A549 (cell line): ENCODE measurements around the gene FZD4. TPM values are rescaled to one million over a fixed set of nuclear protein-coding genes. Genes with fewer than 3 reads are reported as not detected.

Experiments used
- ATAC-seq, 2 experiments: fragments of 200-7000 bp in 1 of 2; fragments of >200 bp in 1 of 2; cut with Nextera tagmentation in 1 of 2; cut with Tn5 transposase in 1 of 2; 3 replicates each; pipeline versions ENCODE4 v1.8.0 to v1.9.1; 2018 to 2020; ENCODE audit warnings: mild to moderate bottlenecking in 1 of 2, moderate library complexity in 1 of 2
- CTCF ChIA-PET: fragments of 300-600 bp; sonication (Branson Sonifier 250); formaldehyde crosslinking; extraction: SDS; loops from one replicate; lab custom pipeline; 2021; ENCODE audit warnings: antibody characterized with exemption, inconsistent platforms; lab: Yijun Ruan, JAX
- POLR2A ChIA-PET: fragments of 350-600 bp; formaldehyde crosslinking; extraction: SDS; loops from one replicate; lab custom pipeline; 2021; ENCODE audit warnings: antibody characterized with exemption, inconsistent platforms; lab: Yijun Ruan, JAX
- DNase-seq, 2 experiments: peaks; one replicate each; pipeline versions ENCODE4 v3.0.0 to v3.0.0-alpha.2; 2011 to 2016; ENCODE audit warnings: low read depth in 1 of 2, low spot score in 1 of 2
- FAIRE-seq: peaks from 2 replicates; lab custom pipeline; 2011; peaks lifted over from hg19 to GRCh38; lab: Jason Lieb, UNC
- H3K27ac ChIP-seq, 2 experiments: fragments of >200 bp; sonication (Bioruptor Twin); formaldehyde crosslinking; 3 replicates each; pipeline ENCODE4 v1.5.1; 2016 to 2017
- H3K4me1 ChIP-seq: fragments of >200 bp; sonication (Bioruptor Twin); formaldehyde crosslinking; 3 replicates; pipeline ENCODE4 v1.6.1; 2016
- H3K4me2 ChIP-seq: fragments of >200 bp; sonication (Bioruptor Twin); formaldehyde crosslinking; 3 replicates; pipeline ENCODE4 v1.6.1; 2016
- H3K4me3 ChIP-seq: fragments of >200 bp; sonication (Bioruptor Twin); formaldehyde crosslinking; 3 replicates; pipeline ENCODE4 v1.5.1; 2016
- H3K9me3 ChIP-seq: fragments of >200 bp; sonication (Bioruptor Twin); formaldehyde crosslinking; 3 replicates; pipeline ENCODE4 v1.6.1; 2016
- BHLHE40 ChIP-seq: IDR thresholded peaks from 2 replicates; pipeline ENCODE4 v1.6.1; 2012; ENCODE audit warnings: low read depth, low read length, inconsistent platforms
- CBX2 ChIP-seq: fragments of 200-600 bp; sonication (generic); IDR thresholded peaks from 2 replicates; pipeline ENCODE4 v1.6.1; 2016; ENCODE audit warnings: low read depth, mild to moderate bottlenecking, borderline replicate concordance
- CBX8 ChIP-seq: fragments of 200-600 bp; sonication (generic); IDR thresholded peaks from 2 replicates; pipeline ENCODE4 v1.6.1; 2016
- ESRRA ChIP-seq: fragments of 150-350 bp; IDR thresholded peaks from 2 replicates; pipeline ENCODE4 v1.6.1; 2014; ENCODE audit warnings: mild to moderate bottlenecking, low read length, borderline replicate concordance
- HDAC2 ChIP-seq: fragments of 200-600 bp; sonication (generic); IDR thresholded peaks from 2 replicates; pipeline ENCODE4 v1.6.1; 2016
- HES2 ChIP-seq: fragments of >200 bp; sonication (Bioruptor Twin); formaldehyde crosslinking; IDR thresholded peaks from 2 replicates; pipeline ENCODE4 v1.6.1; 2016
- HEYL ChIP-seq: fragments of 250-450 bp; sonication (Bioruptor Pico); IDR thresholded peaks from 2 replicates; pipeline ENCODE4 v1.8.0; 2021; ENCODE audit warnings: mild to moderate bottlenecking, moderate library complexity
- HOXB13 ChIP-seq: fragments of 250-450 bp; sonication (Bioruptor Pico); IDR thresholded peaks from 2 replicates; pipeline ENCODE4 v1.5.0; 2020; ENCODE audit warnings: low read depth, mild to moderate bottlenecking, moderate library complexity
- MAFK ChIP-seq: fragments of 450-650 bp; IDR thresholded peaks from 2 replicates; pipeline ENCODE4 v1.6.1; 2014; ENCODE audit not compliant: partially characterized antibody
- MAX ChIP-seq: IDR thresholded peaks from 2 replicates; pipeline ENCODE4 v1.6.1; 2012
- MYC ChIP-seq: IDR thresholded peaks from 2 replicates; pipeline ENCODE4 v1.6.1; 2012; ENCODE audit warnings: mild to moderate bottlenecking, inconsistent platforms, low read length, improper control_type of control experiment, borderline replicate concordance
- NR3C1 ChIP-seq: fragments of >200 bp; sonication (Bioruptor Twin); formaldehyde crosslinking; IDR thresholded peaks from 3 replicates; pipeline ENCODE4 v1.6.1; 2017
- POLR2A ChIP-seq: IDR thresholded peaks from 2 replicates; pipeline ENCODE4 v1.6.1; 2012; ENCODE audit warnings: mild to moderate bottlenecking, low read length
- POLR2AphosphoS2 ChIP-seq: conservative IDR thresholded peaks from 2 replicates; pipeline ENCODE4 v1.6.1; 2012; ENCODE audit warnings: low read length, improper control_type of control experiment, inconsistent platforms
- RAD21 ChIP-seq, 2 experiments: fragments of >200 bp in 1 of 2; sonication (Bioruptor Twin) in 1 of 2; formaldehyde crosslinking in 1 of 2; IDR thresholded peaks in 1 of 2; conservative IDR thresholded peaks in 1 of 2; 2 replicates in 1 of 2; 3 replicates in 1 of 2; pipeline ENCODE4 v1.6.1; 2012 to 2018; ENCODE audit warnings: inconsistent platforms in 1 of 2
- RCOR1 ChIP-seq: fragments of 150-350 bp; IDR thresholded peaks from 2 replicates; pipeline ENCODE4 v1.6.1; 2014; ENCODE audit warnings: antibody characterized with exemption, low read length, low read depth
- RNF2 ChIP-seq: fragments of 200-600 bp; sonication (generic); IDR thresholded peaks from 2 replicates; pipeline ENCODE4 v1.6.1; 2016; ENCODE audit warnings: low read depth, mild to moderate bottlenecking, antibody characterized with exemption, moderate library complexity, borderline replicate concordance
- SREBF2 ChIP-seq: fragments of 450-650 bp; IDR thresholded peaks from 2 replicates; pipeline ENCODE4 v1.6.1; 2014; ENCODE audit warnings: mild to moderate bottlenecking, moderate library complexity
- TFCP2L1 ChIP-seq: fragments of 250-450 bp; sonication (Bioruptor Pico); IDR thresholded peaks from 2 replicates; pipeline ENCODE4 v1.5.0; 2021; ENCODE audit warnings: mild to moderate bottlenecking
- ZFP36 ChIP-seq: fragments of 450-650 bp; IDR thresholded peaks from 2 replicates; pipeline ENCODE4 v1.6.1; 2014; ENCODE audit warnings: borderline replicate concordance; ENCODE audit not compliant: partially characterized antibody
- WGBS: methylation state at CpG from one replicate; pipeline ENCODE4 v1.1.6; 2017; ENCODE audit errors: missing lambda C conversion rate; 5-methylcytosine and 5-hydroxymethylcytosine counted together
- polyA plus RNA-seq, 4 experiments: library from polyadenylated mRNA; depleted of rRNA in 3 of 4; stranded (reverse); fragments of >200 nt; fragmentation: RNase III in 1 of 4; extraction: RNeasy Plus Mini Kit Qiagen cat#74134 plus additional on column Dnase treatment in 1 of 4; gene quantifications; 2 replicates in 3 of 4; 3 replicates in 1 of 4; pipeline ENCODE4 v1.2.3, GENCODE V29; 2011 to 2017
- TF ChIP-seq, protein P1 (sequence below): fragments of 200-600 bp; sonication (generic); IDR thresholded peaks from 2 replicates; pipeline ENCODE4 v1.6.1; 2016; ENCODE audit warnings: antibody characterized with exemption, mild to moderate bottlenecking, moderate library complexity
- TF ChIP-seq, protein P2 (sequence below): fragments of 450-650 bp; IDR thresholded peaks from 2 replicates; pipeline ENCODE4 v1.6.1; 2014; ENCODE audit warnings: antibody characterized with exemption
- TF ChIP-seq, protein P3 (sequence below): IDR thresholded peaks from 2 replicates; pipeline ENCODE4 v1.6.1; 2012; ENCODE audit warnings: low read depth, borderline replicate concordance
- TF ChIP-seq, protein P4 (sequence below): fragments of 250-450 bp; sonication (Bioruptor Pico); IDR thresholded peaks from 2 replicates; pipeline ENCODE4 v1.5.0; 2021; ENCODE audit warnings: mild to moderate bottlenecking, moderate library complexity, borderline replicate concordance
- TF ChIP-seq, protein P5 (sequence below): fragments of 150-350 bp; IDR thresholded peaks from 2 replicates; pipeline ENCODE4 v1.6.1; 2014; ENCODE audit warnings: low read depth, mild to moderate bottlenecking, low read length

Gene FZD4
- polyA plus RNA-seq, 2 of the 4 experiments (the other 2 are of a cell fraction): 0.67 to 0.90 TPM

DNA sequence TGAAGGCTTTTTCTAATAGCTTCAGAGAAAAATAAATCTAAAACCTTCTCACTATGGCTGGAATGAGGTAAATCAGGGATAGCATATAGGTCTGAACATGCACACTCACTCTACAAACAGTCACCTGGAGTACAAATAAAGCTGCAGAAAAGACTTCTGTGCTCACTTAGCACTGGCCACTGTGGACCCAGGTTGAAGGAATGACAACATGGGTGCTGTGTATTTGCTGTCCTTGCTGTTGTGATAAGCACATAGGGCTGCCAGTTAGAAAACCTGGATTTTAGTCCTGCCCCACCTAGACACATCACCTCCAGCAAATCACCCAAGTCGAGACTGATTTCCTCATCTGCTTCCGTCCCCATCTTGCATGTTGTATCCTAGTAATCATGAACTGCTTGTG lies 51.2 kb downstream of the FZD4 start (continued):
- no peak for TF ChIP-seq MAX
- TF ChIP-seq, protein P1, sequence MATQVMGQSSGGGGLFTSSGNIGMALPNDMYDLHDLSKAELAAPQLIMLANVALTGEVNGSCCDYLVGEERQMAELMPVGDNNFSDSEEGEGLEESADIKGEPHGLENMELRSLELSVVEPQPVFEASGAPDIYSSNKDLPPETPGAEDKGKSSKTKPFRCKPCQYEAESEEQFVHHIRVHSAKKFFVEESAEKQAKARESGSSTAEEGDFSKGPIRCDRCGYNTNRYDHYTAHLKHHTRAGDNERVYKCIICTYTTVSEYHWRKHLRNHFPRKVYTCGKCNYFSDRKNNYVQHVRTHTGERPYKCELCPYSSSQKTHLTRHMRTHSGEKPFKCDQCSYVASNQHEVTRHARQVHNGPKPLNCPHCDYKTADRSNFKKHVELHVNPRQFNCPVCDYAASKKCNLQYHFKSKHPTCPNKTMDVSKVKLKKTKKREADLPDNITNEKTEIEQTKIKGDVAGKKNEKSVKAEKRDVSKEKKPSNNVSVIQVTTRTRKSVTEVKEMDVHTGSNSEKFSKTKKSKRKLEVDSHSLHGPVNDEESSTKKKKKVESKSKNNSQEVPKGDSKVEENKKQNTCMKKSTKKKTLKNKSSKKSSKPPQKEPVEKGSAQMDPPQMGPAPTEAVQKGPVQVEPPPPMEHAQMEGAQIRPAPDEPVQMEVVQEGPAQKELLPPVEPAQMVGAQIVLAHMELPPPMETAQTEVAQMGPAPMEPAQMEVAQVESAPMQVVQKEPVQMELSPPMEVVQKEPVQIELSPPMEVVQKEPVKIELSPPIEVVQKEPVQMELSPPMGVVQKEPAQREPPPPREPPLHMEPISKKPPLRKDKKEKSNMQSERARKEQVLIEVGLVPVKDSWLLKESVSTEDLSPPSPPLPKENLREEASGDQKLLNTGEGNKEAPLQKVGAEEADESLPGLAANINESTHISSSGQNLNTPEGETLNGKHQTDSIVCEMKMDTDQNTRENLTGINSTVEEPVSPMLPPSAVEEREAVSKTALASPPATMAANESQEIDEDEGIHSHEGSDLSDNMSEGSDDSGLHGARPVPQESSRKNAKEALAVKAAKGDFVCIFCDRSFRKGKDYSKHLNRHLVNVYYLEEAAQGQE: no peak
- TF ChIP-seq, protein P2, sequence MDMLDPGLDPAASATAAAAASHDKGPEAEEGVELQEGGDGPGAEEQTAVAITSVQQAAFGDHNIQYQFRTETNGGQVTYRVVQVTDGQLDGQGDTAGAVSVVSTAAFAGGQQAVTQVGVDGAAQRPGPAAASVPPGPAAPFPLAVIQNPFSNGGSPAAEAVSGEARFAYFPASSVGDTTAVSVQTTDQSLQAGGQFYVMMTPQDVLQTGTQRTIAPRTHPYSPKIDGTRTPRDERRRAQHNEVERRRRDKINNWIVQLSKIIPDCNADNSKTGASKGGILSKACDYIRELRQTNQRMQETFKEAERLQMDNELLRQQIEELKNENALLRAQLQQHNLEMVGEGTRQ: no peak
- TF ChIP-seq, all 56 proteins: peak for 0

GRCh38 chr11:86902345-86902744 lies 52.9 kb downstream of the FZD4 start:
- DNase-seq (no peak), ATAC-seq (no peak), FAIRE-seq (no peak)
- Histone ChIP-seq H3K4me3 (no peak overlapping the region), H3K9me3 (no peaks in the 10 kb centered on the region), H3K4me2 (no peak overlapping the region), H3K27ac (no peak overlapping the region), H3K4me1 (no peaks in the 10 kb centered on the region)
- POLR2A ChIA-PET: no interaction called here
- TF ChIP-seq RAD21 (conservative IDR thresholded peaks at IDR 0.05 in 1 of 2, IDR thresholded peaks at IDR 0.05 in 1 of 2) (no peak), CBX2 (no peak), HEYL (no peak), CBX8 (no peak), ESRRA (no peak), NR3C1 (no peak), HES2 (no peak), MAFK (no peak), SREBF2 (no peak), ZFP36 (no peak), MYC (no peak)
- TF ChIP-seq, protein P3, sequence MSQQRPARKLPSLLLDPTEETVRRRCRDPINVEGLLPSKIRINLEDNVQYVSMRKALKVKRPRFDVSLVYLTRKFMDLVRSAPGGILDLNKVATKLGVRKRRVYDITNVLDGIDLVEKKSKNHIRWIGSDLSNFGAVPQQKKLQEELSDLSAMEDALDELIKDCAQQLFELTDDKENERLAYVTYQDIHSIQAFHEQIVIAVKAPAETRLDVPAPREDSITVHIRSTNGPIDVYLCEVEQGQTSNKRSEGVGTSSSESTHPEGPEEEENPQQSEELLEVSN: no peak
- 89% methylated on average over 1 of the region's 1 CpG for WGBS
- CTCF ChIA-PET: interaction anchor here (1.3 to 1.6 kb wide), 2 partner anchors 20 to 32 kb away, joined by 3 to 8 read pairs; no protein-coding TSS in a partner anchor

DNA sequence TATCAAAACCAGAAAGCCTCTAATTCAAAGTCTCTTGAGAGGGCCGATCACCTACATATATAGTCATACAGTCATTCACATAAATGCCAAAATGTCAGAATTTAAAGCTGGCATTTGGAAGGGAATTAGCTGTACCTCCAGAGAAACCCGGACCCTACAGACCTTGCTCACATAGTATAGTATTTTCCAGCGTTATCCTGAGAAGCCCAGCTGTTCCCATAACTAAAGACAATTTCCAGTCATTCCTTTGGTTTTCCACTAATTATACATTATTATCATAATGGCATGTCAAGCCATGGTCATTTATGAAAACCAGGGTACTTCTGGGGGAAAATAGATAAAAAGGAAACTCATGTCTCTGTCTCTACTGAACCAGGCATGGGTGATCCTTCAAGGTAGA lies 53.6 kb downstream of the FZD4 start:
- H3K4me1 ChIP-seq: no peaks in the 10 kb centered on the region
- DNase-seq (no peak), FAIRE-seq (no peak), ATAC-seq (no peak)
- 60% methylated on average over 3 of the region's 3 CpGs for WGBS
- H3K27ac ChIP-seq: no peak overlapping the region
- no peaks in the 10 kb centered on the region for H3K9me3 ChIP-seq
- POLR2A ChIA-PET: no interaction called here
- TF ChIP-seq POLR2A (no peak), NR3C1 (no peak), TFCP2L1 (CRISPR knock-in tag) (no peak), MAFK (no peak), CBX2 (no peak), RNF2 (no peak), BHLHE40 (no peak), POLR2AphosphoS2 (no peak), RCOR1 (no peak), HOXB13 (CRISPR knock-in tag) (no peak), HDAC2 (no peak), ESRRA (no peak)
- TF ChIP-seq, protein P4, sequence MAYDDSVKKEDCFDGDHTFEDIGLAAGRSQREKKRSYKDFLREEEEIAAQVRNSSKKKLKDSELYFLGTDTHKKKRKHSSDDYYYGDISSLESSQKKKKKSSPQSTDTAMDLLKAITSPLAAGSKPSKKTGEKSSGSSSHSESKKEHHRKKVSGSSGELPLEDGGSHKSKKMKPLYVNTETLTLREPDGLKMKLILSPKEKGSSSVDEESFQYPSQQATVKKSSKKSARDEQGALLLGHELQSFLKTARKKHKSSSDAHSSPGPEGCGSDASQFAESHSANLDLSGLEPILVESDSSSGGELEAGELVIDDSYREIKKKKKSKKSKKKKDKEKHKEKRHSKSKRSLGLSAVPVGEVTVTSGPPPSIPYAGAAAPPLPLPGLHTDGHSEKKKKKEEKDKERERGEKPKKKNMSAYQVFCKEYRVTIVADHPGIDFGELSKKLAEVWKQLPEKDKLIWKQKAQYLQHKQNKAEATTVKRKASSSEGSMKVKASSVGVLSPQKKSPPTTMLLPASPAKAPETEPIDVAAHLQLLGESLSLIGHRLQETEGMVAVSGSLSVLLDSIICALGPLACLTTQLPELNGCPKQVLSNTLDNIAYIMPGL (CRISPR knock-in tag): no peak
- TF ChIP-seq, protein P5, sequence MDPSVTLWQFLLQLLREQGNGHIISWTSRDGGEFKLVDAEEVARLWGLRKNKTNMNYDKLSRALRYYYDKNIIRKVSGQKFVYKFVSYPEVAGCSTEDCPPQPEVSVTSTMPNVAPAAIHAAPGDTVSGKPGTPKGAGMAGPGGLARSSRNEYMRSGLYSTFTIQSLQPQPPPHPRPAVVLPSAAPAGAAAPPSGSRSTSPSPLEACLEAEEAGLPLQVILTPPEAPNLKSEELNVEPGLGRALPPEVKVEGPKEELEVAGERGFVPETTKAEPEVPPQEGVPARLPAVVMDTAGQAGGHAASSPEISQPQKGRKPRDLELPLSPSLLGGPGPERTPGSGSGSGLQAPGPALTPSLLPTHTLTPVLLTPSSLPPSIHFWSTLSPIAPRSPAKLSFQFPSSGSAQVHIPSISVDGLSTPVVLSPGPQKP: no peak
- H3K4me2 ChIP-seq: no peak overlapping the region
- no peak overlapping the region for H3K4me3 ChIP-seq
- CTCF ChIA-PET: no interaction called here
